NOMO-1 treated with dmso at 0.1 percent for 144 hours (cell line): ENCODE data around the gene NPHP4.
A peak's percentile ranks its signal among the peaks of the same experiment; 100 is the strongest.

Source experiments
- DNase-seq: peaks from one replicate; lab custom pipeline; 2025; ENCODE audit not compliant: unreplicated experiment; lab: John Stamatoyannopoulos, UW

NPHP4 gene

DNA sequence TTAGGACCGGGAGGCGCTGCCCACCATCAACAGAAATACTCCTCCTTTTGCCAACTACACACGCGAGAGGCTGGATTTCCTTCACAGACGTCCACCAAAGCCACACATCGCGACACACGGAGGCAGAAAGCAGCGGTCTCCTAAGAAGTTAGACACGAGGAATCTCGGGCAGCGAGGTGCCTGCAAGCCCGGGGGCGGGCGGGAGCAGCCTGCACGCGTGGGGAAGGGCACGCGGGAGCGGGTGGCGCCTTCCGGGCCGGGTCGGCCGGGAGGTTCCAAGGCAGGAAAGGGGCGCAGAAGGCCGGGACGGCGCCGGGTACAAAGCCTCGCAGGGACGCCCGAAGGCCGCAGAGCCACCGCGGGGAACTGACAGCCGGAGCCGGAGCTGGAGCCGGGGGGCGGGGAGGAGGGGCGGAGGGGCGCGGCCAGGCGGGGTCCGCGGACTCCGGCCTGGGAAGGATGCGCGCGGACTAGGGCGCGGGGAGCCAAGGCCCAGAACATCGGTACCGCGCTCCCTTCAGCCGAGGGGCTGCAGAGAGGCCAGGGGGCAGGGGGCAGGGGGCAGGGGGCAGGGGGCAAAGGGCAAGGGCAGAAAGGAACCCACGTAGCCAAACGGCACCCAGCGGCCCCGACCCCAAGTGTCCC, 722 bp downstream of the NPHP4 start:
- DNase-seq = no peak

DNA sequence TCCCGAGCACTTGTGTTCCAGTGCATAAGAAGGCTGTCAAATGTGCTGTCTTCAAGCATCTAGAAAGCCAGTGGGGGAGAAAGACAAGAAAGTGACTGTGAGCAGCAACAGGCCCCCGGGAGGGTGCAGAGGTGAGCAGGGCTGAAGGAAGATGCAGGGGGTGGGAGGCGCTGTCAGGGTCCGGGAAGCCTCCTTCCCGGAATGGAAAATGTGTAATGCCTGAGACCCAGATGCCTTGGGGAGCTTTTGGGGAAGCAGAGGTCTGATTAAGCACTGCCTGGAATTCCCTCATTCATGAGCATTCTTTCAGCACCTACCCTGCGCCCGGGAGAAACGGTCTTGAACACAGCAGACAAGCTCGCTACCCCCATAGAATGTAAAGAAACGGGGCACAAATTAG, 1.3 kb downstream of the NPHP4 start:
- no peak for DNase-seq

DNA sequence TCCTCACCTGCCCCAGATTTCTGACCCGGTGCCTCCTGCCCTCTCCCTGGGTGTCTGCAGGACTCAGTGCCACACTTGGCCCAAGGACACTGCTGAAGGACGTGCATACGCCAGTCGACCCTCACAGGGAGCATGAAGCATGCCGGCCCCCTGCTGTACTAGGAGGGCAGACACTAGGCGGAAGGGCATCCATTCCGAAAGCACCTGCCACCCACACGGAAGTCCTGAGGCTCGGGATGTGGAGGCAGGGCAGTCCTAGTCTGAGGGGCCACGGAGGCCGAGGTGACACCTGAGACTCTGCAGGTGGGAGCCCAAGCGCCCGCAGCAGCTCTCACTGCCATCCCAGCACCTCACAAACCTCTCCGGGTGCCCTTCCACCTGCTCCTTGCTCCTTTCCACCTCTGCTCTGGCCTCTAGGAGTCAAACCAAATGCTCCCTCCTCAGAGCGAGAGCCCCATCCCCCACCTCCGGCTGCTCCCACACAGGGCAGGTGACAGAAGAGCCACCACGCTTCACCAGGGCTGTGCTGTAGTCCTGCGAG, 2.4 kb downstream of the NPHP4 start:
- DNase-seq = no peak

DNA sequence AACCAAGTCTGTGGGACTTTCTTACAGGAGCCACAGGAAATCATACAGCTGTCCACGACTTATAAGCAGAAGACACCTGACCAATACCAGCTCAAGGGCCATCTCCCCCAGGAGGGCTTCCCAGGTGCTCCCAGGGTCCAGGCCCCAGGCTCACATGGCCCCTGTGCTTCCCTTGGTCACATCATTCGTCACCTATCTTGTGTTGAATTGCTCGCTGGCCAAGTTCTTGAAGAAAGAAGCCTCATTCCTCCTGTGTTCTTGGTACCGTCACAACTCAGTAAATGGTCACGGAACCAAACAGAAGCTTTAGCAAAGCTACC, 3.0 kb downstream of the NPHP4 start:
- no peak for DNase-seq

DNA sequence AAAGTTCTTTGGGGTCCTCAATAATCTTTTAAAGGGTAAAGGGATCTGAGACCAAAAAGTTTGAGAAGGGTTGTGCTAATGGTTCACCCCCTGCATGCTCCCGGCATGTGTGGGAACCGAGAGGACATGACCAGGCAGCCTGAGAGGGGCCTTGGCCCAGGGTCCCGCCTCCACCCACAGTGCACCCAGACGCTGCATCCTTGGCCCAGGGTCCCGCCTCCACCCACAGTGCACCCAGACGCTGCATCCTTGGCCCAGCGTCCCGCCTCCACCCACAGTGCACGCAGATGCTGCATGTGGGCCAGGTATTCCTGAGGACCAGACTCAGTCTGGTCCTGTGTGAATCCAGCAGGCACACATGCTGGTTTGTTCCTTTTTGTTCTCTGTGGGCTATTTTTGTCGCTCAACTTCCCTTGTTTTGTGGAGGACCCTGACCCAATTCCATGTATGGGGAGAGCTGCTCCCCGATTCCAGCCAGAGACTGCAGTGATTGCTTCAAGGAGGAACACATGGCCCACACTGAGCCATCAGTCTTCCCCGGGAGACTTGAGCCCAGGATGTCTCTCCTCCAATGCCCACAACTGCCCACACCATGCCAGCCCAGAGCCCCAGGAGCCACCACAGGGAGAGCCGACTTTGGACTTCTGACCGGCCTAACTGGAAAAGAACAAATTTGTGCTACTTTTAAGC, 3.5 kb downstream of the NPHP4 start:
- no peak for DNase-seq

DNA sequence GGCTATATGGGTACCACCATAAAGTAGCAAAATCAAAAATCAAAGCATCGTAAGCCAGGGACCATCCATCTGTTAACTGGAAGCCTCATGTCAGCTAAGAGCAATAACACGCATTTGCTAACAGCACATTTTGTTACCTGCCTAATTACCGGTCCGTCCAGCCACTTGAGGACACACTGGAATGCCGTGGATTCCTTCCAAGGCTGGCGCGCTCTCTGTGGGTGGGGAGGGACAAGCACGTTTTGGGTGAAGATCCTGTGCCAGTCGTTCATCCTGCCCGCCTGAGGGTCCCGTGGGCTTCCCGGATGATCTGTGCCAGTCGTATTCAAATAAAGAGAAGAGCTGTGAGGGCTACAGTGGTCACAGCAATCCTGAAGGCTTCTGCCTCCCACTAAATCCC, 6.2 kb downstream of the NPHP4 start:
- DNase-seq = no peak

DNA sequence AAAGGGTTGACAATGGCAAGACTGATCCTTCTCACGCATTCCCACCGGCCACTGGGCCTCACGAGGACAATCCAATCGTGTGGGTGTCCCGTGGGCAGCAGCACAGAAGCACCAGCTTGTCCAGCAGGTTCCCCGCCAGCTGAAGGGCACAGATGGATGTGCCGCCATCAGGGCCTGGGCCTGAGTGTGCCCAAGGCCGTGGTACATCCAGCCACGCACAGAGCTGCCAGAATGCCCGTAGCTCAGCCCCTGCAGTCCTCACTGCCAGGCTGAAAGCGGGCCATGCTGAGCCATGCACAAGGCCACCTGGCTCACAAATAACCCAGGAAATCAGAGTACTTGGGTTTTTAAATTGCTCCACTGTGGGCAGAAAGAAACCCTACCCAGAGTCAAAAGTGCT, 7.0 kb downstream of the NPHP4 start:
- no peak for DNase-seq

DNA sequence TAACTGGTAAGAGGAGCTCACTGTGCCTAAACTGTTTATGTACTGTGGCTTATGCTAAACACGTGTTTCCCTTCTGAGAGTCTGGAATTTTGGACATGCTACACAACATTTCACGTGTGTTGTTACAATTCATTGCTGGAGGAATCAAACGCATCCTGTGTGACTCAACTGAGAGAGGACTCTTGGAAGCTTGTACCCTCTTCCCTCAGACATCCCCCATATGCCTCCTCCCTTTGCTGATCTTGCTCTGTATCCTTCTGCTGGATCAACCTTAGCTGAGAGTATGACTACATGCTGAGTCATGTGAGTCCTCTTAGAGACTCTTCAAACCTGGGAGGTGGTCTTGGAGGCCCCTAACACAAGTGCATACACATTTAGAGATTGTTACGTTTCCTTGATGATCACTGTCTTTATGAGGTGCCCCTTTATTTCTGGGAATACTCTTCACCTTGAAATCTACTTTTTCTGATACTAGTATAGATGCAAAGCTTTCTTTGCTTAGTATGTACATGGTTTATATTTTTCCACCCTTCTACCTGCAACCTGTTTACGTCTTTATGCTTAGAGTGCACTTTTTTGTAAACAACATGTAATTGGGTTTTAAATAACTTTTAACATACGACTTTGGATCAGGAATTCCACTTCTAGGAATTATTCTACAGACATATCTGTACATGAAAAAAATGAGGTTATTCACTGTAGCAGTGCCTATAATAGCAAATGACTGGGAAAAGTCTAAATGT, 8.7 kb downstream of the NPHP4 start:
- no peak for DNase-seq

DNA sequence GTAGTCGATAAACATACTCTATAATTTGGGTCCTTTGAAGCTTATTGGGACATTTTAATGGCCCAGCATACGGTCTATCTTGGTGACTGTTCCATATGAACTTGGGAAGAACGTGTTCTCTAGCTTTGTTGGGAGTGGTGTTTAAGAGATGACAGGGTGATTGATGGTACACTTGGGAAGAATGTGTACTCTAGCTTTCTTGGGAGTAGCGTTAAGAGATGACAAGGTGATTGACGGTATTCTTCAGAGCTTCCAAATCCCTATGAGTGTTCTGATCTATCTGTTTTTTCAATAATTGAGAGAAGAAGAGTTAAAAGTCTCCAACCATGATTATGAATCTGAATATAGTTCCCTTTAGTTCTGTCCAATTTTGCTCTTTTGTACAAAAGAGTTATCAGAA, 9.4 kb downstream of the NPHP4 start:
- DNase-seq = no peak

DNA sequence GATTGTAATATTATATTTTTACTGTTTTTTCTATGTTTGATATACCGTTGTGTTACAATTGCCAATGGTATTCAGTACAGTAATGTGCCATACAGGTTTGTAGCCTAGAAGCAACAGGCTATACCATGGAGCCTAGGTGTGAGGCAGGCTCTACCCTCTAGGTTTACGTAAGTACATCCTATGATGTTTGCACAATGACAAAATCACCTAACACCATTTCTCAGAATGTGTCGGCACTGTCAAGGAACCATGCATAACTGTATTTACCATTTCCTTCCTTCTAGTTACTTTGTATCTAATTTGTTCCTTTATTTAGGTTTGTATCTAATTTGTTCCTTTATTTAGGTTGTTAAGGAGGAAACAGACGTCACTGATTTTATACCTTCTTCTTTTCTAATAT, 9.9 kb downstream of the NPHP4 start:
- DNase-seq = no peak

DNA sequence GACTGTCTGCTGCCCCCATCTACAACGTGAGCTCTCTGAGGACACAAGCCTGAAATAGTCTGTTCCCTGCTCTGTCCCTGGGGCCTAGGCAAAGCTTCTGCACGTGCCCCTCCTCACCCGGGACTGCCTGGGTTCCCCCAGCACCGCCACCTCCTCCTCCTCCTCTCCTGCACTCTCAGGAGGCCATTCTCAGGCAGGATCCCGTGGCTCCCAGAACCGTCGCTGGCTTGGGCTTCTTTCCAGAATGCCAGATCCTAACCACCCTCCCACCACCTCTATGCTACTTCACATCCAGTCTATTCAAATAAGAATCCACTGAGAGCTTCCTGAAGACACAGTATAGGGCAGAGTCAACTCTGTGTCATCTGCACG, 11.2 kb downstream of the NPHP4 start:
- no peak for DNase-seq

DNA sequence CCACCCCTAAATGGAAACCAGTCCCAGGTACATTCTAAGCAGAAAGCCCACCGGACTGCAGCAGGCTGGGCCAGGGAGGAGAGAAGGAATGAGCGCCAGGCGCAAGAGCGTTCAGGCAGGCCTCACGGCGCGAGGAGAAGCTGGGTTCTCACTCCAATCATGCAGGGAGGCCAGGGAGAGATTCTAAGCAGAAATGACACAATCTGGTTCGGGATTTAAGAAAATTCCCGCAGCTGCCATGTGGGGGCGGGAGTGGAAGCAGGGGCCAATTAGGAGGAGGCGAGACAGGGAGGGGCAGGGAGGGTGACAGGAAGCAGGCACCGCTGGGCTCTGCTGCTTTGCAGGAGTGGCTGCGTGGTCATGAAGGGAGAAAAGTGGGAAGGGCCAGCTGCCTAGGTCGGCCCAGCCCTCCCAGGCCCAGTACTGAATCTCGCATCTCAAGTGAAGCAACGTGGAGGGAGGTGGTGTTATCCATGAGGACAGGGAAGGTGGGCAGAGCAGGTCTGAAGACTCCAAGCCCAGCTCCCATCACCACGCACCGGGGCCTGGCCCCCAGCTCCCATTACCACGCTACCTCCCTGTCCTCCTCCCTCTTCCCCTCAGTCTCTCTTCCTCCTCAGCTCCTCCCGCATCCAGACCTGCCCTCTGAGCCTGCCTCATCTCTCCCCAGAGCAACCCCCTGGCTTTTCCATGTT, 11.8 kb downstream of the NPHP4 start:
- DNase-seq = no peak

DNA sequence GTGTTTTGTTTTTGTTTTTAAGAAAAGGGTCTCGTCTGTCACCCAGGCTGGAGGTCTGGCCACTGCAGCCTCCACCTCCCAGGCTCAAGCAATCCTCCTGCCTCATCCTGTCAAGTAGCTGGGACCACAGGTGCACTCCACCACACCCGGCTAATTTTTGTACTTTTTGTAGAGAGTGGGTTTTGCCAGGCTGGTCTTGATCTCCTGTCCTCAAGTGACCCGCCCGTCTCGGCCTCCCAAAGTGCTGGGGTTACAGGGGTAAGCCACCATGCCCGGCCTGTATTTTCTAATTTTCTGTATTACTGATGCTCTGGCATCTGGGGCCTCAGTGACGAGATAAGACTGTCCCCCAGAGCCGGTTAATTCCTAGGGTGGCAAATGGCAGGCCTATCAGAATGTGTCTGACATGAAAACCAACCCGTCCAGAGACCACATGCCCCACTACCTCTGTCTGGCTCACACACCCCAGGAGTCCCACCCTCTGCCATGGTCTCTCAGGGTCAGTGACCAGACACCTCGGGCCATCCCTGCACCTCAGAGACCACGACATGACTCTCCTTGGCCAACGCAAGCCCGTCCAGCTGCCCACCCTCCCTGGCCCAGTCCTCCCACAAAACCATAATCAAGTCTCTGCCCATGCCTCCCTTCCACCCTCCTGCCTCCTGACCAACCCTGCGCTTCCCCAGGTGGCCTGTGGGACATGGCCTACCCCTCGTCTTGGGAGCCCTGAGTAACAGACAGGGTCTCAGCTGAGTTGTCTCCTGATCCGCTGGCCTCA, 12.5 kb downstream of the NPHP4 start:
- DNase-seq = no peak

DNA sequence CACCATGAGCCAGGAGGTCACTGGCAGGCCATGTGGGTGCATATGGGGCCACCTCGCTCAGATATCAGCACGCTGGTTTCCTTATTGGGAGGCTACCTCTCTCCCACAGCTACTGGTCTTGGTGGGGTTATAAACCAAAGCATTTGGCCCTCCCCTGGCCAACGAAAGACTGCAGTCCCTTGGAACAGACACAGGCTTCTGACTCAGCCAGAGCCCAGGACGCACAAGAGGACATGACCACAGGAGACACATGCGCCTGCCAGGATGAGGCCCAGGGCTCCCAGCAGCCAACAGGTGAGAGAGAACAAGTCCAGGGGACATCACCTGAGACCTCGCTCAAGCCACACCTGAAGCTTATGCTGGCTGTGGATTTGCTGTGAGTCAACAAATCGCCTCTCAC, 13.8 kb downstream of the NPHP4 start:
- DNase-seq = no peak

DNA sequence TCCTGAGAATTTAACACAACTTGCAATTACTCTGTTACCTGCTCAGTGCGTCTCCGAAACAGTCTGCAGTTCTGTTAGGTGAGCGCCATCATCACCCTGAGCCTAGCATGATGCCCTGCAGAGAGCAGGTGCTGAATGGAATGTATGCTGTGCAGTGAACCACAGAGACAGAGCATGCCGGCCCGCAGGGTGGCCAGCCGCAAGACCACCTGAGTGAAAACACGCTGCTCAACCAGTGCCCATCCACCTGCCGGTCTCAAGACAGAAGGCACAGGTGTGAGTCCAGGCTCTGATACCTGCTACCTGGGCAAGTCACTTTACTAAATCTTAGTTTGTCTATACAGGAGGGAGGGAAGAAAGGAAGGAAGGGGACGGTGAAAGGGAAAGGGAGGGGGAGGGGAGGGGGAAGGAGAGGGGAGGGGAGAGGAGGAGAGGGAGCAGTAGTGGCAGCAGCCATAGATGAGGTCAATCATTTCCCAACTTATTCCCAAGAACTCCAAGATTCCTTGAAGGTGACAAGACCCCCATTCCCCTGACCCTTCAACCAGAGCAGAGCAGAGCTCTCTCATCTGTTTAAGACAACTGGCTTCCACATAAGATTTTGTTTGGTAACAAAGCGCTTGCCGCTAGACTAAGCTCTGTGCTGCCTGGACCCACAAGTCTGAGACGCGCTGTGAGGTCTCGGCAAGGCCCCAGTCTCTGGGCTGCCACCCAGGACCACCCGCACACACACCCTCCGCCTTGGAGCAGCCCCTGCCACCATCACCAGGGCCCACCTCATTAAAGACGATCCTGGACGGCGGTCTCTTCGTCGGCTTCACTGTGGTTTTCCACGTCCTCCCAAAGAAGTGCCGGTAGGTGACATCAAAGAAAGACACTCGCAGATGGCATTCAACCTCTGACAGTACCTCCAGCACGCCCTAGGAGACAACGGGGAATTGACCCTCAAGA, 14.5 kb downstream of the NPHP4 start:
- DNase-seq = no peak

DNA sequence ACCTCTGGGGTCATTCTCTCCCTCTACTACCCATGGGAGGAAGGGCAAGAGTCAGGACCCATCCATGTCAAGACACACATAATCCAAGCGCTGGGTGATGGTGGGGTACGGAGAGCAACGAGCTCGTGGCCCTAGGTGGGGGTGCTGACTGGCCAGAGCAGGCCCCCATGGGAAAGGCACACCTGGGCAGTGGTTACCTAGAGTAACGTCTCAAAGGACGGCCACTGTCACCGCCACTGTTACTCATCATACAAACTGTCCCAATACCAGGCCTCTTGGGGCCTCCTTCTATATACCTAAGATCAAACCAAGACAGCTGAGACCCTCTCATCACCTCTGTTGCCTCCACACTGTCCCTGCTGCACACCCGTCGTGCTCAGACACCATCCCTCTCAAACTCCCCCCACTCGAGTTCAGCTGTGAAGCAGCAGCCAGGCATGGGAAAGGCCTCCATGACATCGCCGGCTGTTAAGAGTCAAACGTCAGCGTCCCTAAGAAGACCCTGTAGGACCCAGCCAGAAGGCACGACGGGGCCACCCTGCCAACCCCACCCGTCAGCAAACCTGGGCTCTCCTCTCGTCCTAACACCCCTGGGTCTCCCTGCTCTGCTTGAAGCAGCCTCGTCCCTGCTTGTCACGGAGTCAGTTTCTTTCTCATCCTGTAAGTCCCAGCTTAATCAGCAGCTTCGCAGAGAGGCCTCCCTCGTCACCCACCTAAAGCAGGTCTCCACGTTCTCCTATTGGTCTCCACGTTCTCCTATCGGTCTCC, 15.3 kb downstream of the NPHP4 start:
- DNase-seq = no peak

DNA sequence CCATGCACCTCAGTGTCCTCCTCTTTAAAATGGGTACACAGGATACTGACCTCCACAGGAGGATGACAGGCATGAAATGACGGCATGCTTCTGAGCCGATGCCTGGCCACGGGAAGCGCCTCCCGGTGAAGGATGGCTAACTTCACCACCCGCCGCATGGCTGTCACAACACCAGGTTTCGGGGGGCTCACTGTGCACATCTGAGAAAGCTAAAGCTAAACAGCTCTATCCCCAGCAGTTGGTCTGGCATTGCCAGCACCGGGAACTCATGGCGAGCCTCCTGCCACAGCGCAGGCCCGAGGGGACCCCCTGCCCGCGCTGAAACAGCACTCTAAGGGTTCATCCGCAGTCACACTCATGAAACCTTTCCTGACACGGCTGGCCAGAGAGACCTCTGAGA, 16.0 kb downstream of the NPHP4 start:
- no peak for DNase-seq

DNA sequence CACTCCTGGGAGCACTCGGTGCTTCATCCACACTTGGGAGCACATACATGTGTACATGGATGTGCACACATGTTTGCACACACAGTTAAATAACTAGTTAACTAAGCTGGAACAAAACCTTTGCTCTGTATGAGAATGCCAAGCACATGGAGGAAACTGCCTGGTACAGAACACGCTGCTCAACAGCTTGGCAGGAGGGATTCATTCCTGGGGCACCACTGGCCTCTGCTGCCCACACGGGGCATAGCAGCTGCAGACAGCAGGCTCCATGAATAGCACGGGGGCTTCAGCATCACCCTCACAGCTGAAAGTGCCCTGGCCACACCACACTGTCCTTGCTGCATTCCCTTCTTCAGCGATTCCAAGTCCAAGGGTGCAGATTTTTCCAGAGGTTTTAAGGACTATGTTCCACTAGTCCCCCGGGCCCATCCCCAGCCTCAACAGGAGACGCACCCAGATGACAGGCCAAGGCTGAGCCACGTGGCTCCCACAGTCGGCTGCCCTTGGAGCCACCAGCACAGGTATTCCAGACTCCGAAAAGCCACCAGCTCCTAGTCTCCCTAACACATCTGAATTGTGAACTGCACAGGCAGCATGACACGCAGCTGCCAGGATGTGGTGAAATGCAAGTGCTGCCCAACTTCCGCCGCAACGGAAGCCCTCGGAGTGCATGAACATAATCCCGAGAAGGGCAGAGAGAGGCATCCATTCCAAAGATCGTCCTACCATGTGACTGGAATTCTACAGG, 16.9 kb downstream of the NPHP4 start:
- DNase-seq = peak; percentile 52
